K562 (cell line): ENCODE results near the gene ZNF763. TPM values are rescaled to one million over a fixed set of nuclear protein-coding genes. Genes with fewer than 3 reads are reported as not detected.

ENCODE experiments used
- ATAC-seq: fragments of 200-7000 bp; cut with Tn5 transposase; 3 replicates; pipeline ENCODE4 v1.9.1; 2020; ENCODE audit warnings: moderate library complexity
- BruUV-seq: library from RNA; stranded (reverse); fragments of 400-500 nt; replicated peaks from 2 replicates; lab custom pipeline; 2021; lab: Mats Ljungman, UMichigan
- CTCF ChIA-PET: fragments of 300-600 bp; formaldehyde crosslinking; extraction: SDS; loops from one replicate; lab custom pipeline; 2021; ENCODE audit warnings: low intra/inter-chr PET ratio; lab: Yijun Ruan, JAX
- POLR2A ChIA-PET: fragments of 300-600, 350-650 bp; sonication (Branson Sonifier 250); formaldehyde crosslinking; extraction: SDS; loops from one replicate; lab custom pipeline; 2021; ENCODE audit warnings: antibody characterized with exemption, inconsistent platforms; lab: Yijun Ruan, JAX
- DNase-seq, 4 experiments: peaks; one replicate each; pipeline versions ENCODE4 v3.0.0 to v3.0.0-alpha.2; 2011 to 2018; ENCODE audit warnings: low spot score in 3 of 4, mixed read lengths in 3 of 4; ENCODE audit errors: extremely low read depth in 1 of 4
- FAIRE-seq: peaks from 2 replicates; lab custom pipeline; 2011; peaks lifted over from hg19 to GRCh38; lab: Jason Lieb, UNC
- H2AFZ ChIP-seq: 2 replicates; pipeline ENCODE4 v1.6.0; 2011; ENCODE audit warnings: low read depth, low read length, control low read depth, inconsistent platforms
- H3K27ac ChIP-seq: fragments of 200-600 bp; 3 replicates; pipeline ENCODE4 v1.8.0; 2011; ENCODE audit warnings: low read depth, mild to moderate bottlenecking, control low read depth, inconsistent platforms, low read length, moderate library complexity, mixed read lengths; ENCODE audit errors: extremely low read depth
- H3K27me3 ChIP-seq, 2 experiments: fragments of 300-600 bp in 1 of 2; 2 replicates in 1 of 2; 3 replicates in 1 of 2; pipeline versions ENCODE4 v1.6.0 to v1.8.0; 2011; ENCODE audit warnings: inconsistent platforms in 2 of 2, low read length in 2 of 2, mild to moderate bottlenecking in 1 of 2, mixed read lengths in 1 of 2, moderate library complexity in 1 of 2; ENCODE audit not compliant: control insufficient read depth in 2 of 2, insufficient read depth in 2 of 2
- H3K36me3 ChIP-seq: fragments of 300-600 bp; 3 replicates; pipeline ENCODE4 v1.8.0; 2011; ENCODE audit warnings: mild to moderate bottlenecking, low read length, inconsistent platforms; ENCODE audit not compliant: control insufficient read depth, insufficient read depth
- H3K4me1 ChIP-seq, 2 experiments: fragments of 200-600 bp in 1 of 2; replicated peaks in 1 of 2; 2 replicates in 1 of 2; 3 replicates in 1 of 2; pipeline versions ENCODE4 v1.5.1 to v1.8.0; 2011; ENCODE audit warnings: inconsistent platforms in 2 of 2, low read length in 2 of 2, mild to moderate bottlenecking in 1 of 2, mixed read lengths in 1 of 2, moderate library complexity in 1 of 2; ENCODE audit not compliant: control insufficient read depth in 2 of 2, insufficient read depth in 2 of 2
- H3K4me2 ChIP-seq: 2 replicates; pipeline ENCODE4 v1.6.1; 2011; ENCODE audit warnings: low read length, control low read depth, inconsistent platforms, mixed read lengths; ENCODE audit not compliant: insufficient read depth
- H3K4me3 ChIP-seq: fragments of 200-600 bp; sonication (generic), shearing (Covaris generic); 2 replicates; pipeline ENCODE4 v1.5.1; 2016; ENCODE audit warnings: control low read depth, inconsistent platforms
- H3K79me2 ChIP-seq: fragments of 200-600 bp; 3 replicates; pipeline ENCODE4 v1.8.0; 2011; ENCODE audit warnings: low read length, inconsistent platforms; ENCODE audit not compliant: control insufficient read depth, insufficient read depth
- H3K9ac ChIP-seq, 2 experiments: 2 replicates each; pipeline versions ENCODE4 v1.6.0 to v1.6.1; 2011; ENCODE audit warnings: low read depth in 2 of 2, low read length in 2 of 2, control low read depth in 1 of 2, inconsistent platforms in 1 of 2, mild to moderate bottlenecking in 1 of 2, mixed read lengths in 1 of 2; ENCODE audit not compliant: insufficient read depth in 1 of 2
- H3K9me1 ChIP-seq: one replicate; pipeline ENCODE4 v1.6.0; 2011; ENCODE audit warnings: inconsistent platforms, mild to moderate bottlenecking, low read length, moderate library complexity; ENCODE audit not compliant: control insufficient read depth, insufficient read depth
- H3K9me3 ChIP-seq: replicated peaks from 2 replicates; pipeline ENCODE4 v1.5.1; 2011; ENCODE audit warnings: low read depth, low read length, inconsistent platforms; ENCODE audit not compliant: control insufficient read depth, insufficient read depth
- H4K20me1 ChIP-seq: replicated peaks from 2 replicates; pipeline ENCODE4 v1.6.1; 2011; ENCODE audit warnings: low read length, inconsistent platforms, mixed read lengths; ENCODE audit not compliant: control insufficient read depth, insufficient read depth
- CBFA2T3 ChIP-seq: fragments of 450-650 bp; IDR thresholded peaks from 2 replicates; pipeline ENCODE4 v1.6.1; 2017
- FOXA3 ChIP-seq, 2 experiments: fragments of 450-650 bp in 1 of 2; sonication (generic) in 1 of 2; formaldehyde crosslinking; IDR thresholded peaks in 1 of 2; conservative IDR thresholded peaks in 1 of 2; 2 replicates each; pipeline versions ENCODE4 v1.4.0 to v1.8.0; 2020 to 2022; ENCODE audit warnings: mild to moderate bottlenecking in 2 of 2, missing genetic modification reagents in 1 of 2
- HOXB6 ChIP-seq: fragments of 250-450 bp; sonication (Bioruptor Pico); IDR thresholded peaks from 2 replicates; pipeline ENCODE4 v1.5.1; 2022; ENCODE audit warnings: mild to moderate bottlenecking, borderline replicate concordance
- MAFF ChIP-seq: IDR thresholded peaks from 2 replicates; pipeline ENCODE4 v1.6.1; 2012; ENCODE audit warnings: low read length, improper control_type of control experiment
- POLR2A ChIP-seq: fragments of 450-650 bp; conservative IDR thresholded peaks from 2 replicates; pipeline ENCODE4 v1.6.1; 2016
- RBM14 ChIP-seq: fragments of 200-400 bp; formaldehyde crosslinking; IDR thresholded peaks from 2 replicates; pipeline ENCODE4 v1.6.1; 2018; ENCODE audit warnings: low read depth, mild to moderate bottlenecking, low read length, moderate library complexity, borderline replicate concordance; ENCODE audit not compliant: insufficient read depth
- SAP30 ChIP-seq: fragments of 200-600 bp; sonication (generic); IDR thresholded peaks from 2 replicates; pipeline ENCODE4 v1.6.1; 2012; ENCODE audit warnings: borderline replicate concordance, low read depth, mild to moderate bottlenecking, moderate library complexity, low read length, control low read depth, inconsistent platforms; ENCODE audit not compliant: insufficient read depth, poor library complexity, severe bottlenecking
- SIX5 ChIP-seq, 2 experiments: IDR thresholded peaks; 2 replicates each; pipeline ENCODE4 v1.6.1; 2011; ENCODE audit warnings: low read length in 2 of 2, borderline replicate concordance in 1 of 2, low read depth in 1 of 2, mild to moderate bottlenecking in 1 of 2, moderate library complexity in 1 of 2; ENCODE audit not compliant: insufficient read depth in 1 of 2
- ZNF174 ChIP-seq: fragments of 250-450 bp; sonication (Bioruptor Pico); IDR thresholded peaks from 2 replicates; pipeline ENCODE4 v1.4.0; 2020; ENCODE audit warnings: mild to moderate bottlenecking
- ZNF512 ChIP-seq: IDR thresholded peaks from 2 replicates; pipeline ENCODE4 v1.6.1; 2016; ENCODE audit warnings: missing genetic modification characterization, missing compliant biosample characterization
- ZSCAN32 ChIP-seq: fragments of 450-650 bp; formaldehyde crosslinking; IDR thresholded peaks from 2 replicates; pipeline ENCODE4 v1.4.0; 2020; ENCODE audit warnings: mild to moderate bottlenecking, moderate library complexity
- WGBS: fragments of 100-300 bp; shearing (Covaris generic); methylation state at CpG from one replicate; pipeline ENCODE4 v1.1.6; 2016; ENCODE audit warnings: low coverage, mixed read lengths; ENCODE audit not compliant: insufficient coverage; ENCODE audit errors: missing lambda C conversion rate; 5-methylcytosine and 5-hydroxymethylcytosine counted together
- in situ Hi-C: fragments of 300-500 bp; cut with MboI; formaldehyde crosslinking; loops from 4 replicates; pipeline ENCODE4 v1.15.0; 2018; ENCODE audit warnings: inconsistent platforms, mixed read lengths
- intact Hi-C: fragments of 100-400 bp; cut with micrococcal nuclease; formaldehyde crosslinking; loops from 2 replicates; pipeline ENCODE4 v1.14.2; 2022
- polyA plus RNA-seq, 8 experiments: library from polyadenylated mRNA; depleted of rRNA in 4 of 8; stranded (reverse) in 5 of 8; unstranded in 3 of 8; fragments of >200 nt; fragmentation: Nextera tagmentation in 2 of 8; fragmentation: Illumina TruSeq in 1 of 8; extraction: Ambion mirVana in 2 of 8; extraction: Trizol in 1 of 8; gene quantifications; 2 replicates each; pipeline versions ENCODE4 v1.2.1 to v1.2.3, GENCODE V29; 2011 to 2014; ENCODE audit warnings: inconsistent platforms in 1 of 8, missing spikeins in 1 of 8
- total RNA-seq, 7 experiments: library from RNA; depleted of rRNA in 6 of 7; stranded (reverse); fragments of >200 nt in 6 of 7; fragmentation: Illumina TruSeq in 2 of 7; extraction: Trizol in 2 of 7; gene quantifications; 2 replicates each; pipeline versions ENCODE4 v1.2.1 to v1.2.3, GENCODE V29; 2011 to 2021; ENCODE audit warnings: low replicate concordance in 1 of 7
- TF ChIP-seq, protein P1 (sequence below): fragments of 250-450 bp; sonication (Bioruptor Pico); IDR thresholded peaks from 2 replicates; pipeline ENCODE4 v1.8.0; 2022; ENCODE audit warnings: inconsistent platforms, mild to moderate bottlenecking, moderate library complexity, borderline replicate concordance
- TF ChIP-seq, protein P2 (sequence below): sonication (generic); IDR thresholded peaks from 2 replicates; pipeline ENCODE4 v1.6.1; 2016

Gene ZNF763
- total and polyA plus RNA-seq, 9 of the 15 experiments (the other 6 are each of a cell fraction or from before 2014, with no cell fraction given): 0.08 to 0.28 (median 0.16) TPM; not detected in 3

DNA sequence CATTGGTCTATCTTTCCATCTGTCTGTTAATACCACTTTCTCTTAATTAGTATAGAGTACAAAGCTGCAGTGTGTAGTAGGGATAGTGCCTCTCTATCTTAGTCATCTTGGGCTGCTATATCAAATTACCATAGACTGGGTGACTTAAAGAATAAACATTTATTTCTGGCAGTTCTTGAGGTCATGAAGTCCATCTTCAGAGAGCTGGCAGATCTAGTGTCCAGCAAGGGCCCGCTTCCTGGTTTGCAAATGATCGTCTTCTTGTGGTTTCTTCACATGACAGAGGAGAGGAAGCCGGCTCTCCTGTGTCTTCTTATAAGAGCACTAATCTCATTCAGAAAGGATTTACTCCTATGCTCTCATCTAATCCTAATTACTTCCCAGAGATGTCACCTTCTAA, 33.8 kb upstream of the ZNF763 start:
- H3K4me2 ChIP-seq: no peak overlapping the region

More for the DNA sequence above, 33.8 kb upstream of the ZNF763 start:
- Histone ChIP-seq H3K4me1 (peaks cover 2 to 4% of the 10 kb centered on the region in 2 experiments; a peak in 2 of 5 replicates), H4K20me1 (no peaks in the 10 kb centered on the region), H3K4me3 (no peak overlapping the region), H2AFZ (no peak overlapping the region), H3K36me3 (peaks cover 47% of the 10 kb centered on the region), H3K9ac (no peak overlapping the region), H3K79me2 (peaks cover 82% of the 10 kb centered on the region), H3K27ac (no peak overlapping the region), H3K9me1 (no peaks in the 10 kb centered on the region), H3K27me3 (no peaks in the 10 kb centered on the region), H3K9me3 (peaks cover 2% of the 10 kb centered on the region; the same call in 1 of the 2 replicates)
- intact Hi-C loops (no loop called here), in situ Hi-C loops (no loop called here)
- no peak for DNase-seq
- ChIA-PET POLR2A (no interaction called here), CTCF (no interaction called here)
- 67% methylated on average over 3 of the region's 3 CpGs for WGBS
- BruUV-seq: no TSS peak
- no peak for FAIRE-seq
- ATAC-seq: no peak
- TF ChIP-seq, protein P1, sequence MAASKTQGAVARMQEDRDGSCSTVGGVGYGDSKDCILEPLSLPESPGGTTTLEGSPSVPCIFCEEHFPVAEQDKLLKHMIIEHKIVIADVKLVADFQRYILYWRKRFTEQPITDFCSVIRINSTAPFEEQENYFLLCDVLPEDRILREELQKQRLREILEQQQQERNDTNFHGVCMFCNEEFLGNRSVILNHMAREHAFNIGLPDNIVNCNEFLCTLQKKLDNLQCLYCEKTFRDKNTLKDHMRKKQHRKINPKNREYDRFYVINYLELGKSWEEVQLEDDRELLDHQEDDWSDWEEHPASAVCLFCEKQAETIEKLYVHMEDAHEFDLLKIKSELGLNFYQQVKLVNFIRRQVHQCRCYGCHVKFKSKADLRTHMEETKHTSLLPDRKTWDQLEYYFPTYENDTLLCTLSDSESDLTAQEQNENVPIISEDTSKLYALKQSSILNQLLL (CRISPR knock-in tag): no peak
- no peak for TF ChIP-seq POLR2A
- TF ChIP-seq MAFF: no peak
- TF ChIP-seq, protein P2, sequence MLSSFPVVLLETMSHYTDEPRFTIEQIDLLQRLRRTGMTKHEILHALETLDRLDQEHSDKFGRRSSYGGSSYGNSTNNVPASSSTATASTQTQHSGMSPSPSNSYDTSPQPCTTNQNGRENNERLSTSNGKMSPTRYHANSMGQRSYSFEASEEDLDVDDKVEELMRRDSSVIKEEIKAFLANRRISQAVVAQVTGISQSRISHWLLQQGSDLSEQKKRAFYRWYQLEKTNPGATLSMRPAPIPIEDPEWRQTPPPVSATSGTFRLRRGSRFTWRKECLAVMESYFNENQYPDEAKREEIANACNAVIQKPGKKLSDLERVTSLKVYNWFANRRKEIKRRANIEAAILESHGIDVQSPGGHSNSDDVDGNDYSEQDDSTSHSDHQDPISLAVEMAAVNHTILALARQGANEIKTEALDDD: no peak
- no peak for TF ChIP-seq ZSCAN32
- TF ChIP-seq SIX5 (IDR thresholded peaks at IDR 0.05; ENCODE audit: borderline replicate concordance in 1 of 2, insufficient read depth in 1 of 2, low read depth in 1 of 2, low read length in 2 of 2): no peak
- TF ChIP-seq HOXB6 (CRISPR knock-in tag): no peak
- no peak for TF ChIP-seq ZNF174 (CRISPR knock-in tag)
- TF ChIP-seq FOXA3 (CRISPR knock-in tag; conservative IDR thresholded peaks at IDR 0.05 in 1 of 2, IDR thresholded peaks at IDR 0.05 in 1 of 2): no peak
- no peak for TF ChIP-seq RBM14
- no peak for TF ChIP-seq CBFA2T3
- TF ChIP-seq ZNF512: no peak
- TF ChIP-seq SAP30: no peak
